H1 (cell line): ENCODE results near the gene MDFIC. TPM values are rescaled to one million over a fixed set of nuclear protein-coding genes. Genes with fewer than 3 reads are reported as not detected.

ENCODE experiments used
- EGR1 ChIP-seq: IDR thresholded peaks from 2 replicates; pipeline ENCODE4 v1.6.1; 2011; ENCODE audit warnings: low read depth, low read length, borderline replicate concordance
- JUN ChIP-seq: IDR thresholded peaks from 2 replicates; pipeline ENCODE4 v1.6.1; 2011; ENCODE audit warnings: low read depth, mild to moderate bottlenecking, improper control_type of control experiment, low read length
- POLR2A ChIP-seq, 2 experiments: IDR thresholded peaks; 1 replicate in 1 of 2; 2 replicates in 1 of 2; pipeline ENCODE4 v1.6.1; 2011; ENCODE audit warnings: low read depth in 2 of 2, low read length in 2 of 2, mild to moderate bottlenecking in 2 of 2; ENCODE audit errors: control extremely low read depth in 1 of 2
- TBP ChIP-seq: IDR thresholded peaks from 2 replicates; pipeline ENCODE4 v1.6.1; 2011; ENCODE audit warnings: low read depth, low read length, improper control_type of control experiment
- polyA plus RNA-seq, 7 experiments: library from polyadenylated mRNA; depleted of rRNA in 3 of 7; stranded (reverse) in 5 of 7; unstranded in 2 of 7; fragments of >200 nt in 5 of 7; fragments of 200-250 nt in 2 of 7; gene quantifications; 1 replicate in 5 of 7; 2 replicates in 1 of 7; 4 replicates in 1 of 7; pipeline versions ENCODE4 v1.2.1 to v1.2.3, GENCODE V29; 2011 to 2013; ENCODE audit warnings: missing spikeins in 2 of 7, mixed read lengths in 2 of 7
- total RNA-seq: library from RNA; stranded (reverse); fragmentation: NEBNext Ultra II Directional; extraction: Animal tissue kit (Norgen Biotek cat#: 25700); gene quantifications from 2 replicates; pipeline ENCODE4 v1.2.1, GENCODE V29; 2021

Gene MDFIC
- total and polyA plus RNA-seq, 2 of the 8 experiments (the other 6 are each of a cell fraction or from before 2014, with no cell fraction given) = 2.3 to 11.4 TPM

- TF ChIP-seq JUN (no peak), POLR2A (IDR thresholded peaks at IDR 0.05; ENCODE audit: control extremely low read depth in 1 of 2, low read depth in 2 of 2, low read length in 2 of 2) (no peak), TBP (no peak), EGR1 (no peak)
These were observed 18.8 kb upstream of the MDFIC start (continued) for GRCh38 chr7:114903131-114903530.
